Measurements from ENCODE around the gene CFAP69. TPM values are rescaled to one million over a fixed set of nuclear protein-coding genes. Genes with fewer than 3 reads are reported as not detected.

The CFAP69 gene
- total and polyA plus RNA-seq, 2 of the 8 experiments (the other 6 are each of a cell fraction or from before 2014, with no cell fraction given) = 1.00 to 3.8 TPM

DNA sequence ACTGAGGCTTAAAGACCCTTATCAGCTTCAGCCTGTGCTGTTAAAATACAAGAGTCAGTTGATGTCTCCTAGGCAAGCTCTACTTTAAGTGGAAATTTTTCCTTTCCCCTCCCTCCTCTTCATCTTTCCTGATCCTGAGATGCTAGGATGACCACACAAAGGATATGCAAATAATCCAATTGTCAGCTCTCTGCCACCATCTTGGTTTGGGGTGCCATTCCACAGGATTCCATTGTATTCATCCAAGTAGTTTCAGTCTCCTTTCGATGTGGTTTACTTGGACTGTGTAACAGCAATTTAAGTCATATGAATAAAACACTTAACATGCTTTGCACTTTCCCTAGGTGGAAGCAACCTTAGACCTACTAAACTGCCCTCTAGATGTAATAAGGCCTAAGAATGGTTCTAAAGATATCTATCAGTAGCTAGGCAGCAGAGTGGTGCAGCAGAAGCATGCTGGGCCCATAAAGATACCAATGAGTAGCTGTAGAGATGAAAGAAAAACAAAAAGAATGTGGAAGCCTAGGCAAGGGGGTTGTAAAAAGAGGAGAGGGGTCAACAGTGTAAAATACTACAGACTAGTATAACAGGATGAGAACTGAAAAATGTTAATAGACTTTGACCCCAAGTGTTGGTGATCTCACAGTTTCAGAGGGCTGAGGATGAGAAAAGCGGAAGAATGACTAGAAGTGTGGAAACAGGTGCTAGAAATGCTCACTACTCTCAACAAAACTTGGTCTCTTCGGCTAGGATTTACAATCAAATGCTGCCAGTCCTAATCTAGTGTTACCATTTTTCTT lies 2.4 kb upstream of the CFAP69 start:
- TF ChIP-seq POLR2A (IDR thresholded peaks at IDR 0.05; ENCODE audit: control extremely low read depth in 1 of 2, low read depth in 2 of 2, low read length in 2 of 2) (no peak), BRCA1 (IDR thresholded peaks at IDR 0.05; ENCODE audit: low read depth, low read length) (no peak), YY1 (IDR thresholded peaks at IDR 0.05; ENCODE audit: low read depth, low read length) (peak; percentile 43; the same call in 1 of the 2 replicates)
- Histone ChIP-seq H4K91ac (replicated peaks; ENCODE audit: insufficient read length, low read length) (no peak overlapping the region), H3K23me2 (ENCODE audit: low read depth, low read length) (peaks cover 8% of the 10 kb centered on the region), H2AK5ac (ENCODE audit: low read depth, low read length) (no peak overlapping the region), H3K4me1 (replicated peaks in 1 of 4; ENCODE audit: control insufficient read depth in 3 of 4, insufficient read depth in 4 of 4, low read length in 3 of 4) (peaks cover 0 to 6% (median 3%) of the 10 kb centered on the region in 4 experiments; a peak in 5 of 7 replicates), H2BK120ac (replicated peaks; ENCODE audit: low read depth, low read length) (no peak overlapping the region), H3K79me2 (ENCODE audit: control insufficient read depth in 1 of 2, insufficient read depth in 2 of 2, low read length in 2 of 2) (no peaks in the 10 kb centered on the region), H3K27ac (ENCODE audit: low read depth, low read length) (no peak overlapping the region), H3K4ac (replicated peaks; ENCODE audit: insufficient read length, low read depth, low read length) (no peak overlapping the region), H2AFZ (ENCODE audit: low read length) (no peak overlapping the region), H3K79me1 (ENCODE audit: low read depth, low read length) (no peaks in the 10 kb centered on the region), H2BK5ac (ENCODE audit: low read depth, low read length) (no peak overlapping the region), H4K8ac (ENCODE audit: extremely low read depth, insufficient read depth, low read length) (no peak overlapping the region), H3K4me2 (ENCODE audit: insufficient read depth in 1 of 2, low read depth in 2 of 2, low read length in 2 of 2) (no peak overlapping the region), H3K9me3 (ENCODE audit: insufficient read depth in 2 of 2, low read depth in 1 of 2, low read length in 1 of 2) (no peaks in the 10 kb centered on the region), H3K23ac (ENCODE audit: insufficient read length) (no peak overlapping the region), H3K4me3 (ENCODE audit: extremely low read depth in 1 of 4, insufficient read depth in 2 of 4, low read depth in 3 of 4, low read length in 4 of 4) (no peak overlapping the region), H3K9ac (replicated peaks in 1 of 4; ENCODE audit: extremely low read depth in 1 of 4, low read depth in 3 of 4, low read length in 3 of 4) (no peak overlapping the region), H3K36me3 (ENCODE audit: control insufficient read depth in 2 of 4, insufficient read depth in 4 of 4, low read length in 3 of 4) (no peaks in the 10 kb centered on the region), H3K27me3 (replicated peaks in 1 of 4; ENCODE audit: control insufficient read depth in 3 of 4, extremely low read depth in 1 of 4, insufficient read depth in 3 of 4, low read length in 3 of 4) (peaks cover 0 to 3% (median 1%) of the 10 kb centered on the region in 4 experiments; a peak in 2 of 7 replicates), H2BK20ac (ENCODE audit: low read length) (no peak overlapping the region), H2BK12ac (ENCODE audit: low read depth, low read length) (no peak overlapping the region), H3K56ac (replicated peaks; ENCODE audit: insufficient read length, low read depth, low read length) (no peak overlapping the region), H3K18ac (ENCODE audit: extremely low read depth, low read length) (no peak overlapping the region), H4K5ac (ENCODE audit: insufficient read length, low read depth, low read length) (no peak overlapping the region), H2BK15ac (ENCODE audit: low read length) (no peak overlapping the region), H4K20me1 (replicated peaks in 1 of 2; ENCODE audit: control insufficient read depth in 1 of 2, insufficient read depth in 2 of 2, low read length in 2 of 2) (peaks cover 0 to 1% of the 10 kb centered on the region in 2 experiments), H3K14ac (ENCODE audit: insufficient read length) (no peak overlapping the region)
- CTCF ChIA-PET (ENCODE audit: partially characterized antibody) = interaction anchor here (0.6 to 2.3 kb wide), 4 partner anchors 31 to 770 kb away, joined by 3 to 13 read pairs (median 3); partner anchors contain the start of gene STEAP2
- POLR2A ChIA-PET (ENCODE audit: partially characterized antibody) = interaction anchor here (0.6 to 4.1 kb wide), 4 partner anchors 11 to 352 kb away, joined by 3 to 28 read pairs (median 4); no protein-coding TSS in a partner anchor
- DNase-seq (ENCODE audit: low read depth in 1 of 2, low spot score in 2 of 2) = no peak
- 91% methylated on average over 3 of the region's 3 CpGs; no CpG with 5 or more reads in 1 of the 2 experiments for WGBS, 2 experiments (ENCODE audit: extremely low coverage in 1 of 2, insufficient coverage in 1 of 2, insufficient read length in 1 of 2, insufficient replicate concordance in 2 of 2, low coverage in 1 of 2, low lambda C conversion rate in 2 of 2, missing lambda C conversion rate in 1 of 2)
- no peak for FAIRE-seq
